ENCODE results near the gene UNCX.

- TF ChIP-seq RAD21 (IDR thresholded peaks at IDR 0.05; ENCODE audit: low read length) (no peak), CTCF (conservative IDR thresholded peaks at IDR 0.05; ENCODE audit: low read depth, low read length) (no peak), POLR2A (IDR thresholded peaks at IDR 0.05; ENCODE audit: low read depth, low read length) (no peak), USF2 (IDR thresholded peaks at IDR 0.05; ENCODE audit: low read depth, low read length) (no peak), NFE2L2 (IDR thresholded peaks at IDR 0.05; ENCODE audit: low read depth, low read length) (no peak), MAFK (IDR thresholded peaks at IDR 0.05; ENCODE audit: low read depth, low read length) (no peak)
These were observed 50.0 kb downstream of the UNCX start for GRCh38 chr7:1282679-1283078.

Data from IMR-90 (cell line).